Kasumi-1 (cell line): ENCODE results near the gene PLXNA4.
A peak's percentile ranks its signal among the peaks of the same experiment; 100 is the strongest.

Experiments
- DNase-seq, 2 experiments: peaks; one replicate each; lab custom pipeline; 2025; lab: John Stamatoyannopoulos, UW

The PLXNA4 gene

DNA sequence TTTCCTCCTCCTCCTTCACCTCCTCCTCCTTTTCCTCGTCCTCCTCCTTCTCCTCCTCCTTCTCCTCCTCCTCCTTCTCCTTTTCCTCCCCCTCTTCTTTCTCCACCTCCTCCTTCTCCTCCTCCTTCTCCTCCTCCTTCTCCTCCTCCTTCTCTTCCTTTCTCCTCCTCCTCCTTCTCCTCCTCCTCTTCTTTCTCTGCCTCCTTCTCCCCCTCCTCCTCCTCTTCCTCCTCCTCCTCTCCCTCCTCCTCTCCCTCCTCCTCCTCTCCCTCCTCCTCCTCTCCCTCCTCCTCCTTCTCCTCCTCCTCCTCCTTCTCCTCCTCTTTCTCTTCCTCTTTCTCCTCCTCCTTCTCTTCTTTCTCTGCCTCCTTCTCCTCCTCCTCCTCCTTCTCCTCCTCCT lies 13.6 kb downstream of the PLXNA4 start:
- DNase-seq = no peak

DNA sequence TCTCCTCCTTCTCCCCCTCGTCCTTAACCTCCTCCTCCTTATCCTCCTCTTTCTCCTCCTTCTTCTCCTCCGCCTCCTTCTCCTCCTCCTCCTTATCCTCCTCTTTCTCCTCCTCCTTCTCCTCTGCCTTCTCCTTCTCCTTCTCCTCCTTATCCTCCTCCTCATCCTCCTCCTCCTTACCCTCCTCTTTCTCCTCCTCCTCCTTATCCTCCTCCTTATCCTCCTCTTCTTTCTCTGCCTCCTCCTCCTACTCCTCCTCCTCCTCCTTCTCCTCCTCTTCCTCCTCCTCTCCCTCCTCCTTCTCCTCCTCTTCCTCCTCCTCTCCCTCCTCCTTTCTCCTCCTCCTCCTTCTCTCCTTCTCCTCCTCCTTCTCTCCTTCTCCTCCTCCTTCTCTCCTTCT lies 14.5 kb downstream of the PLXNA4 start:
- no peak for DNase-seq

DNA sequence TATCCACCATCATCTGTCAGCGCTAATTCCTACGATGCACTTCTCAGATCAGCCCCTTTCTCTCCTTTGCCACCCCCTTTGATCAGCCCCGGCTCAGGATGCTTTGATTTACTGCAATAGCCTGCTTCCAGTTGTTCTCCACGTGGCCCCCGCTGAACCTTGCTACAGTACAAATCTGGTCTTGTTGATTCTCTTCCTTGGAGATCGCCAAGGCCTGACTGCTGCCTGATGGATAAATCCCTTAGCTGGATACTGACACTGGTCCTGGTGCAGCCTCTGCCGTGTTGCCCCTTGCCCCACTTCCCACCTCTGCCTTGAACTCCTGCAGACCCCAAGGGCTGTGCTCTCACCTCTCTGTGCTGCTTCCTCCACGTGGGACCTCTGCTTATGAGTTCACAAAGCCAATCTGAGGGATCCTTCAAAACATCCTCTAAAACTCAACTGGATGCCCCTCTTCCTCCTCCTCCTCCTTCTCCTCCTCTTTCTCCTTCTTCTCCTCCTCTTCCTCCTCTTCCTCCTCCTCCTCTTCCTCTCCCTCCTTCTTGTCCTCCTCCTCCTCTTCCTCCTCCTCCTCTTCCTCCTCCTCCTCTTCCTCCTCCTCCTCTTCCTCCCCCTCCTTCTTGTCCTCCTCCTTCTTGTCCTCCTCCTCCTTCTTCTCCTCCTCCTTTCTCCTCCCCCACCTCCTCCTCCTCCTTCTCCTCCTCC lies 15.3 kb downstream of the PLXNA4 start:
- DNase-seq = no peak

DNA sequence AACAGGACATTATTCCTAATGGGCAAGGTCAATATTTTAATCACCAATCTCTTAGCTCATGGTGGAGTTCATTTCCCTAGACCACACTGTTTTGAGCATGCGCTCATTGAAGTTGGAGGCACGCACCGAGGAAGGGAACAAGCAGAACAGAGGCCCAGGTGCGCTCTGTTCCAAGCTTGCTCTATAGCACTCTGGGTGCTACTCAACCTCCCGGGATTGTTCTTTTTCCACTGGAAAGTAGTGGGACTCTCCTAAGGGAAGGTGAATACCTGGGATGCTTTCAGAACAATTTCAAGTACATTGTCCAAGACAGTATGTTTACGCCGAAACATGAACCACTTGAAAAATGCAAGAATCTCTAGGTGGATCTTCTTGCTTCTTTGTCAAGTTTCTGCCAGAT lies 16.2 kb downstream of the PLXNA4 start:
- no peak for DNase-seq

DNA sequence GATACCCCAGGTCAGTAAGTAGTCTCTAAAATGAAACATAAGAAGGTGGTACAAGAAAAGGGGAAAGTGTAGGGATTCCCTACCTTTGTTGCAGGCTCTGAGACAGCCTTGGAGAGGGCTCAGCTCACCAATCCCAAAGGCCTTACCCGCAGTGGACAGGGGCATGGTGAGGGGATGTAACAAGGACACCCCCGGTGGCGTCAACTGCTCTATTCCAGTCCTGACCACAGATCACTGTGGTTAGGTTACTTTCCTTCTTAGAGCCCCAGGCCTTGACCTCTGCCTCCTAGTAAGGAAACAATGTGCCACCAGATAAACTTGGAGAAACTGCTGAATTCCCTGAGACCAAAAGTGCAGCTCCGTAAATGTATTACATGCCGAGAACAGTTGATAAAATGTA lies 17.5 kb downstream of the PLXNA4 start:
- no peak for DNase-seq

DNA sequence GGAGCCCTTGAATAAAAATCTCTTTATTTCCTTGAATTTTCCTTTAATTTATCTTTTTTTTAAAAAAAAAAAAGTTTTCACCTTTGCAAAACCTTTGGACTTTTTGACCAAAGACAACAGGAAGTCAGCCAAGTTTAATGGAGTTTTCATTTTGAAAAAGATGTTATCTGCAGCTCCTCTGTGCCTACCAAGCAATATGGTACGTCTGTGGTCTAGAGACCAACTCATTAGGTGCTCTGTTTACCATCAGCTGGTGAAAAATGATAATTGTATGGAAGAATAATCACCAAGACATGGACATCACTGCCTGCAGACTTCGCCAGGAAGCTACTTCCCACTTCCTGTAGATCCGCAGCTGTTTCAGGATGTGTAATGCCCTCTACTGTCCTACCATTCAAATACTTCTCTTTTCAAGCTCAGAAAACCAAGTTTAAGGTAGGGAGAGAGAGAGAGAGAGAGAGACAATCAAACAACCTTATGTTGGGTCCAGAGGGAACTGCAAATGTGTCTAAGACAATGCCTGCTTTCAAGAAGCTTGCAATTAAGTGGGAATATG lies 18.7 kb downstream of the PLXNA4 start:
- DNase-seq = peak; percentile 47 to 75

DNA sequence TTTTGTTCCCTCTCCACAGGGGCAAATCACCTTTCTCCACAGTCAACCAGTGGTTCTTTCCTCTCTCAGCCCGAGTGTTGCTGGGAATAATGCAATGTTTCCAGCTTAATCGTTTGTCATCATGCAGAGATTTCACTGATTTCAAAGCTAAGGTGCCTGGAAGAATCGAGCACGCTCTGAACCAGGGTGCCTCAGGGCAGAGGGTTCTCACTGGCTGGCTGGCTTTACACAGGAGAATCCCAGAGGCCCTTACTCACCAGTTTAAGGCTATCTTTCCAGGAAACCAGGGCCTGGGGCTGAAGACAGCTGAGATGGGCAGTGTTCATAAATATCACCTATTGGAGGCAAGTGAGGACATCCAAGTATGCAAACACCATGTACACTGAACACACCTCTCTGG lies 21.8 kb downstream of the PLXNA4 start:
- no peak for DNase-seq

DNA sequence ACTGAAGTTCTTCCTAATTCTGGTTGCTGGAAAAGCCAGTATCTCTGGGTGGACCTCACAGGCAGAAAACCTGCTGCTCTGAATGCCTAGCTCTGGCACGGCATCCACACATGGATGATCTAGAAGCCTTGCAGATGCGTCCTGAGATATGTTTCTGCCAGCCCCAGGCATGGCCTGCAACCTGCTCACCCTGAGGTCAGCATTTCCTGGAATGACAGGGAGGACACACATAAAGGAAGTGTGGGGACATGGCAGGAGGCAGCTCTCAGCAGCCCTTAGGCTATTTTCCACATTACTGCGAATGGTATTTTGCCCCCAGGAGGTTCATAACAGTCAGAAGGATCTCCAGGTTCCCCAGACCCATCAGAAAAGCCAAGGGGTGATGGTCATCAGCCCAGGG lies 23.2 kb downstream of the PLXNA4 start:
- no peak for DNase-seq

DNA sequence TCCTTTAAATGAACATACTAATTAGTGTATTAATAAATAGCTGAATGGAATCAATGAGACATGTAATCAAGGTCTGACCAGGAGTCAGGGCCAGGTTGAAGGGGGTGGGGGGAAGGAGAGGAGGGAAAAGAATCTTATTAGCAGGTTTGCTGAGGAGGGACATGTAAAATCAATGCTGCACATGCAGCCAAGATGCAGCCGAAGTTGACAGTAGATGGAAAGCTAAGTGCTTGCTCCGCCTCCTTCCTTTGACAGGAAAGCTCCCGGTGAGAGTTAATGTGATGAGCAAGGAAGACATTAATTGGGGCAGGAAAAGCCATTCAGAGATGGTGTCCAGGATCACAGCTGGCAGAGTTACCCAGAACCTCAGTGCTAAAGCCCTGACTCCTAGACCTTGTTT lies 24.4 kb downstream of the PLXNA4 start:
- no peak for DNase-seq

DNA sequence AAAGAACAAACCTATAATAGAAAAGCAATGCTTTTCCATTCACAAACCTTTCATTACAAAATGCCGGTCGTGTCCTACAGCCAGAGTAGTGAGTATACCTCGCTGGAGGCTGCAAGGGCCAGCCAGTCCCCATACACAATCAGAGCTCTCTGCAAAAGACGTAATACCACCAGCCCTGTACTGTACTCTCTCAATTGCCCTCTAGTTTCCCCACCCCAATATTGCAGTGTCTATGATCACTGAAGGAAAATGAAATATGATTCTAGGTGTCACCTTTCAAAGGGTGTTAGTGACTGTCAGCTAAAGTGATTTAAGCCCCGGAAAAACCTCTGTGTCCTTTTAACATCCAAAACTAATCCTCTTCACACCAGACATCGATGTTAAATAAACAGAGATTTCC lies 24.8 kb downstream of the PLXNA4 start:
- no peak for DNase-seq

DNA sequence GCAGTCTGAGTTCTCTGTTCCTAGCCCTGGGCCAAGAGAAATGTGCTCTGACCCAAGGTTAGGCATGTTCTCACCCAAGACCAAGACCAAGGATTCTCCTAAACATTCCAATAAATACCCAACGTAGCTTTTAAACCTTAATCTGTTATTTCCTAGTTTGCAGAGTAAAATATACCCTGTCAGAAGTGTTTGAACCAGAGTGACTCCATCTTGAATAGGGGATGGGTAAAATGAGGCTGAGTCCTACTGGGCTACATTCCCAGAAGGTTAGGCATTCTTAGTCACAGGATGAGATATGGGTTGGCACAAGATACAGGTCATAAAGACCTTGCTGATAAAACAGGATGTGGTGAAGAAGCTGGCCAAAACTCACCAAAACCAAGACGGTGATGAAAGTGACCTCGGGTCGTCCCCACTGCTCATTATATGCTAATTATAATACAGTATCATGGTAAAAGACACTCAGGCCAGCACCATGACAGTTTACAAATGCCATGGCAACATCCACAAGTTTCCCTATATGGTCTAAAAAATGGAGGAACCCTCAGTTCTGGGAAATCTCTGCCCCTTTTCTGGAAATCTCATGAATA lies 27.7 kb downstream of the PLXNA4 start:
- DNase-seq = no peak

DNA sequence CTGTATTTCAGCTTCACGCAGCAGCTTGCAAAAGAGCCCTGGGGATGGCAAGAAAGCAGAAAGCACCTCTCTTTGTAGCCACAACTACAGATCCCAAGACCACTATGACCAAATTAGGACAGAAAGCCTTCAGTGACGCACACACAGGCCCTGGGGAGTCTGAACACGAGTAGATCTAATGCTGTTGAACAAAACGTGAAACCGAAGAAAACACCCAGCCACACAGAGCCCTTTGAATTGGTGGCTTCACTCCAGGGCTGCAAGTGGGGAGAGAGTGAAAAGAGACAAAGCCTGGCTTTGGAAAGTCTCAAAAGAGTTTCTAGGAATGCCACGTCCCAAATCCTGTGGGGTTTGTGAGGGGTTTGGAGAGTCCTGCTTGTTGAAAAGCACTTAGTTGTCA lies 28.4 kb downstream of the PLXNA4 start:
- no peak for DNase-seq

DNA sequence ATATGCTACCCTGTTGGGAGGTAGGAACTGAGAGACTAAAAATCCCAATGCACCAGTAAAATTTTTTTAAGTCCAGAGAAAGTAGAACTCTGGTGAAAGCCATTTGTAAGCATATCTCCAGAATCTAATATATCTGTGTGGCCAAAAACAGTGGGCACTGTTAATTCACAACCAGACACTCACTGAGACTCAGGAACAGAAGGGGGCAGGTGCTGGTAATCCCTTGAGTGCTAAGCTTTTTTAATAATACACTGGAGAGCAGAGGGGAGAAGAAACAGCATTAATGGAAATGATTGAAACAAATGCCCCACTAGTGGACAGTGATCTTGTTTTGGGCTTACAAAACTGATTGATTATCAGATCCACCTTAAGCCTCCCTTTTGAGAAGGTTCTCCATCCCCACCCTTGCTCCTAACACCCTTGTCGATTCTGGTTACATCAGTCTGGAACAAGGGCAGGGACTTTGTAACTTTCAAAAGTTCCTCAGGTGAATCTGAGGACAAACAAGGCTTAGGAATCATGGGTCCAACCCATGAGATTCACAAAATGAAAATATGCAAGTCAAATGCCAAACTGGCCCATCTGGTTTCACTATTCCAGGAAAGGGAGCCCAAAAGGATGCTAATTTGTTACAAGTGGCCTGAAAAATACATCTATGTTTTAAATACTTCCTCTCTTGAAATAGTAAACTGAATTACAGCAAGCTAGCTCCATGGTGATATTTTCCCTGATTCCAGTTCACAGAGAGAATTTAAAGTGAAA lies 29.7 kb downstream of the PLXNA4 start:
- DNase-seq = no peak

DNA sequence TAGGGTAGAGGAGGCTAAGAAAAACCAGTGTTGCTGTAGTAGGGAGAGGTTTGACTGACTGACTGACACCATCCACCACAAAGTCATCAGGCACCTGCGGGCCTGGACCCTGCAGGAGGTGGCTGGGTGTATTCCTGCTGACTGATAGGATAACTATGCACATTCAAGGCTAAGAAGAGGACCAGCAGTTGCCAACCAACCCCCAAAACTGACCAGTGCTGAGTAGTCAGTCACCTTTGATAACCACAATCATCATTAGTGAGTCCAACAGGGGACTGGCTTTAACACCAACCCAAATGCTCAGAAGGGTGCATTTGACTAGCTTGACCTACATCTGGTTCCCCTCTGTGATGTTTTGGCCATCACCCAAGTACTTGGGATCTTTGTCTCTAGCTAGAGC lies 30.5 kb downstream of the PLXNA4 start:
- DNase-seq = no peak

DNA sequence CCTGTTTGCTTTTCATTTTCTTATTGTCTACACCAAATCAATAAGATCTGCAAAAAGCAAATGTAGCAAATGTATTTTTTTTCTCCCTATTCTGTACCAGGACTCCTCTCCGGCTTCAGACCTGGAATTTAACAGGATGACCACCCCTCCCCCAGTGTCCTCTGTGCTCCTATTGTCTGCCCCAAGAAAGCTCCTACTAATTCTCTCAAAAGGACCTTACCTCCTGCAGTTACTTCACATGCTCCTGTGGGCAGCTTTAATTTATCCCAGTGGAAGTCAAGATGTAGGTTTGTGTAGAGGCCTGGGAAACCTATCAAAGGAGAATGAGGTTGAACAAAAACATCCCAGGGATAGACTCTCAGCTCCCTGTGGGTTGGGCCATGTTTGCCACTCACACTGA lies 31.3 kb downstream of the PLXNA4 start:
- DNase-seq = no peak

DNA sequence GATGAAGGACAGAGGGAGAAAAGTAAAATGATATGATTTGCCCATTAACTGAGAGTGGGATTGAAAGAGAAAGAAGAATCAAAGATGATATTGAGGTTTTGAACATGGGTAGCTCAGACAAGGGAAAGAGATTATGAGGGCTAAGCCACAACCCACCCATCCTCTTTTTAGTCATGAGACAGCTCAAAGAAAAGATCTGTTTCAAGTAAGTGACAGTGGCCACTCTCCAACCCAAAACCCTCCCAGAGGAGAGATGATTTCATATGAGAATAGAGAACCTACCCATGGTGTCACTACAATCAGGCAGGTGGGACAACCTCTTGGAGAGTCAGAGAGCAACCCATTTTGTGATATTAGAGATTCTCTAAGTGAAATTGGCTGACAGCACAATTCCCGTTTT lies 32.2 kb downstream of the PLXNA4 start:
- DNase-seq = no peak

DNA sequence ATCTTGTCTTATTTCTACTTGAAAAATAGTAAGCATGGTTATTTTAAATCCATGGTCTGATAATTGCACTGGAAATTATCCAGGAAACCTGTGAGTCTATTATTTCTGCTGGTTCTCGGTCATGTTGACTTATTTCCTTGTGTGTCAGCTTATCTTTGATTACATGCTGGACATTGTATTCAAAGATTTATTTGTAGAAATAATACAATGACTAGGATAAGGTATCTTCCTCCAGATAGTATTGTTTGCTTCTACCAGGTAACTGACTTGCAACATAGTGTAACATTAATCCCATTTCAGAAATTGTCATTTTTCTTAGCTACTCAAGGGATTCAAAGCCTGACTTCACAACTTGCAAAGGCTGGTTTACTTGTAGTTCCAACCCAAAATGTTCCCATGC lies 33.4 kb downstream of the PLXNA4 start:
- DNase-seq = no peak

DNA sequence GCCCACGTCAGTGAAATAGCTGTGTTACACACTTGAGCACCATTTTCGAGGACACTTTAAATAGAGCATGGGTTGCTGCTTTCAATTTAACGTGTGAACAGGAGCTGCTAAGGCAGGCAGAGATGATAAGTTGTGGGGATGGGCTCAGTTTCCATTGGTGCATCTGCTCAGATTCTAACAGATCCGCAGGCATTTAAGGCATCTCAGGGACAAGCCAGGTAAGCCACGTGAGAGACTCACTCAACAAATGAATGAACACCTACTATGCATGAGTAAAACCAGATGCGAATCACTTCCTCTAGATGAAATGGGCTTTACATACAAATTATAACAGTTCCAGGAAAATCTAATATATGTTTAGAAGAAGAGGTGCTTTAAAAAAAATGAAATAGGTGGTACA lies 34.6 kb downstream of the PLXNA4 start:
- no peak for DNase-seq

DNA sequence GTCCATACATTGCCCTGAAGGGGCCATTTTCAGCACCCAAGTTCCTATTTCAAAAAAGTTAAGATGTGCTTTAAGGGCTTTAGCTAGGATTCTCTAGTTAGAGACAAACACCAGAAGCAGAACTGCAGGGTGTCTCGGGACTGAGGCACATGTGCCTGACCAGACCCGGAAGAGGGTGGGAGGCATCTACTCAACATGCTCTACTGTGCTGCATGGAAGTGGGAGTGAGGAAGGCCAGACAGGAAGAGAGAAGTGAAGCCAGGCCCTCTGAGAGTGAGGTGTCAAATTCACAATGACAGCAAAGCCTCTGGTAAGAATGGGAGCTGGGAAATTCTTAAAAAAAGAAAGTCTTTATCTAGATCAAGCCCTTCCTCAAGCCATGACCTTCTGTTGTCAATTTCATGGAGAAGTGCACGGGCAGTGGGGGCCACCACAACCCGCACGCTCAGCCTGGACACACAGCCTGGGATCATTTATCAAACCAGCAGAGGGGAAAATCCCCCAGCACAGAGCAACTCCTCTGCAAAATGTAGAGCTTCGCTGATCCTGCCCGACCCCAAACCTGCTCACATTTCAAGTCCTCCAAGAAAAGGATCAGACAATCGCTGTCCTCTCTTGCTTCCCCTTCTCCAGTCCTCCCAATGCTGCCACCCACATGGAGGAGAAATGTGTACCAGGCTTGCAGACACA lies 38.7 kb downstream of the PLXNA4 start:
- peak; percentile 85 to 90 for DNase-seq

DNA sequence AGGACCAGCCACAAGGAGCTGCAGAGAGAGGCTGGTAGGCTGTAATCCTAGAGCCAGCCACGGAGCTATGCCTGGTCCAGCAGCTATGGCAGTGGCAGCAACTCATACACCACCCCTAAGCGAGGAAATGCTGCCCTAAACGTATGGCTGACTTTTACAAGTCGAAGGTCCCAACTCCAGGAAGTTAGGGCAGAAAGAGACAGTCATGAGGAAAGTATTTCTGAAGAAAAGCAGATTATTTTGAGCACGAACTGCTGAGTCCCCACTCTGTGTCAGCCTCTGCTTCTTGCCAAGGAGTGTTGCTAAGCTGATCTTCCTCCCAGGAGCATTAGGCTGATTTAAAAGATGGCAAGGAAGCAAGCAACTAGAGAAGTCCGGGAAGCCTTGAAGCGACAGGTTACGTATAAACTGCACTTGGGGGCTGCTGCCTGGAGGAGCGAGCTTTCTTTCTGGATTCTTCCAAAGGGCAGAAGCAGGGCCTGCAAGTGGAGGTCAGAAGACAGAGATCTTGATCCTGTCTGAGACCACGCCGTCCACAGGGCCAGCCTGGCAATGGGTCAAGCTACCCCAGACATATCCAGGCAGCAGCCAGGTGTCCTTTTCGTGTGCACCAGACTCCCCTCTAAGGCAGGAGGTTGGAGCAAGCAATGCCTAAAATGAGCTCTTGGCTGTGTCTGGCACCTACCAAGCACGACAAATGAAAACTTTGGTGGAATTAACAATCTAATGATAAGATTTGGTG lies 39.4 kb downstream of the PLXNA4 start:
- no peak for DNase-seq

DNA sequence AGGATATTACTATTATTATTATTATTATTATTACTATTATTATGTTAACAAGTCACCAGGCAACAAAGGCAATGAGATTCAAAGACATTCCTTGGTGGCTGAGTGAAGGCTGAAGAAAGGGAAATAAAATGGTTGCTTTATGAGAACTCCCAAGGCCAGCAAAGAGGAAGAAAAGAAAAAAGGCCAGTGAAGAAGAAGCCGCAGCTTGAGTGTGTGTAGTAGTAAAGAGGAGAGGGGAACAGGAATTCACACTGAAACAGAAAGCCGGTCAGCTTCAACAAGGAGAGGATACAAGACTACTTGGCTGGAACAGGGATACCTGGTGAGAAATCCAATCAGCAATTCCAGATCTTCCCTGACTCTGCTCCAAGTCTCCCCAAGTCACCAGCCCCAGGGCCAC lies 42.4 kb downstream of the PLXNA4 start:
- DNase-seq = no peak

DNA sequence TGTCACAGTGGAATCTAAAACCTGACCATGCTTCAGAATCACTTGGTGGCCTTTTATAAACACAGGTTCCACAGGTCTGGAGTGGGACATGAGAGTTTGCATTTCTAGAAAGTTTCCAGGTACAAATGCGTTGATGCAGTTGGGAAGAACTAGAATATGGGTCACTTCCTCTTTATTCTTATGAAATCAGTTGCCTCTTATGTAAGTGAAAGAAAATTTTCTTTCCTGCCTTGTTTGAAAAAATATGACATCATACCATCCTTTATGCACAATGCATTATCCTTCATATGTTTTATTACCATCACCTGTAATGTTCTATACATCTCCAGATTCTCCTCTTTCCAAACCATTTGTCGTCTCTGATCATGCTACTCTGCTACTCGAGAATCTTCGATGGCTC lies 44.0 kb downstream of the PLXNA4 start:
- DNase-seq = peak; percentile 41 to 50
